Osteoblast (primary cell): Measurements from ENCODE around the gene PRTFDC1. TPM values are rescaled to one million over a fixed set of nuclear protein-coding genes. Genes with fewer than 3 reads are reported as not detected.

Experiments
- DNase-seq: peaks from one replicate; pipeline ENCODE4 v3.0.0; 2011; ENCODE audit warnings: low spot score, mixed read lengths; ENCODE audit not compliant: insufficient read length; ENCODE audit errors: missing footprints
- H2AFZ ChIP-seq: 2 replicates; pipeline ENCODE4 v1.6.0; 2011; ENCODE audit warnings: mild to moderate bottlenecking, low read length
- H3K27ac ChIP-seq: 2 replicates; pipeline ENCODE4 v1.5.1; 2011; ENCODE audit warnings: mild to moderate bottlenecking, low read depth, low read length, moderate library complexity
- H3K27me3 ChIP-seq: 2 replicates; pipeline ENCODE4 v1.6.0; 2012; ENCODE audit warnings: mild to moderate bottlenecking, control low read depth, inconsistent platforms, low read length, moderate library complexity; ENCODE audit not compliant: insufficient read depth
- H3K36me3 ChIP-seq: 2 replicates; pipeline ENCODE4 v1.5.1; 2011; ENCODE audit warnings: mild to moderate bottlenecking, low read length, control low read depth, moderate library complexity; ENCODE audit not compliant: insufficient read depth
- H3K4me1 ChIP-seq: 2 replicates; pipeline ENCODE4 v1.5.1; 2011; ENCODE audit warnings: mild to moderate bottlenecking, low read length, control low read depth, moderate library complexity; ENCODE audit not compliant: insufficient read depth
- H3K4me2 ChIP-seq: 2 replicates; pipeline ENCODE4 v1.6.0; 2011; ENCODE audit warnings: mild to moderate bottlenecking, low read length; ENCODE audit not compliant: insufficient read depth
- H3K4me3 ChIP-seq: fragments of 200-600 bp; sonication (generic); 3 replicates; pipeline ENCODE4 v1.5.1; 2012; ENCODE audit warnings: mild to moderate bottlenecking, low read length, inconsistent platforms; ENCODE audit not compliant: insufficient read depth
- H3K79me2 ChIP-seq: 2 replicates; pipeline ENCODE4 v1.6.0; 2012; ENCODE audit warnings: mild to moderate bottlenecking, low read length, control low read depth, inconsistent platforms; ENCODE audit not compliant: insufficient read depth
- H3K9me3 ChIP-seq: 2 replicates; pipeline ENCODE4 v1.5.1; 2011; ENCODE audit warnings: low read depth, low read length, control low read depth
- H4K20me1 ChIP-seq: 2 replicates; pipeline ENCODE4 v1.6.0; 2012; ENCODE audit warnings: mild to moderate bottlenecking, low read length, control low read depth; ENCODE audit not compliant: insufficient read depth
- total RNA-seq: library from RNA; depleted of rRNA; stranded (reverse); fragments of >200 nt; gene quantifications from 2 replicates; pipeline ENCODE4 v1.2.3, GENCODE V29; 2012
- TF ChIP-seq, protein P1 (sequence below): IDR thresholded peaks from 2 replicates; pipeline ENCODE4 v1.5.1; 2011; ENCODE audit warnings: mild to moderate bottlenecking, low read depth, low read length, moderate library complexity; ENCODE audit errors: extremely low read depth

Gene PRTFDC1
- total RNA-seq, 1 donor, result 5.1 TPM

DNA sequence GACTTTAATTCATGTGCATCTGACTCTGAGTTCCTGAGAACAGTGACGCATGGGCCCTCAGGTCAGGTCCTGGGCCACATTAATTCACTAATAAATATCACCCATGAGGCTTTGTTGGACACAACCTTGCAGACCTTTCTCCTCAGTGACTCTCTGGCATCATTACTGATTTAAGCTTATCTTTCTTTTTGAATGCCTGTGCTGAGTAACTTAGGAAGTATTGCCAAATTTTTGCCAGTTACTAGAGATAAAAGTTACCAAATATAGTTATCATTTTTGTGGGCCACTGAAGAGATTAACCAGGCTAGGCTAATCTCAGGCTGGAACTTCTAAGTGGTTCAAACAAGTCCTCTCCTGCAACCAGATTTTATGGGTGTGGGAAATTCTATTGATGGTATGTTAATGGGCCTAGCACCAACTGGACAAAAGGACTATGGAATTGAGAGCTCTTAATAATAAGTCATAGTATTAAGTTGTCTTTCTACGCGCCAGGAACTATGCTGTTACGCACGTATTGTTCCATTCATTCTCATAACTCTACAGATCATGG lies 28.8 kb upstream of the PRTFDC1 start:
- Histone ChIP-seq H3K79me2 (no peaks in the 10 kb centered on the region), H3K27me3 (no peaks in the 10 kb centered on the region), H3K4me1 (peaks cover 3% of the 10 kb centered on the region), H4K20me1 (no peaks in the 10 kb centered on the region), H3K9me3 (no peaks in the 10 kb centered on the region), H3K4me2 (no peak overlapping the region), H2AFZ (no peak overlapping the region), H3K27ac (no peak overlapping the region), H3K36me3 (no peaks in the 10 kb centered on the region), H3K4me3 (no peak overlapping the region)
- DNase-seq, result no peak
- TF ChIP-seq, protein P1, sequence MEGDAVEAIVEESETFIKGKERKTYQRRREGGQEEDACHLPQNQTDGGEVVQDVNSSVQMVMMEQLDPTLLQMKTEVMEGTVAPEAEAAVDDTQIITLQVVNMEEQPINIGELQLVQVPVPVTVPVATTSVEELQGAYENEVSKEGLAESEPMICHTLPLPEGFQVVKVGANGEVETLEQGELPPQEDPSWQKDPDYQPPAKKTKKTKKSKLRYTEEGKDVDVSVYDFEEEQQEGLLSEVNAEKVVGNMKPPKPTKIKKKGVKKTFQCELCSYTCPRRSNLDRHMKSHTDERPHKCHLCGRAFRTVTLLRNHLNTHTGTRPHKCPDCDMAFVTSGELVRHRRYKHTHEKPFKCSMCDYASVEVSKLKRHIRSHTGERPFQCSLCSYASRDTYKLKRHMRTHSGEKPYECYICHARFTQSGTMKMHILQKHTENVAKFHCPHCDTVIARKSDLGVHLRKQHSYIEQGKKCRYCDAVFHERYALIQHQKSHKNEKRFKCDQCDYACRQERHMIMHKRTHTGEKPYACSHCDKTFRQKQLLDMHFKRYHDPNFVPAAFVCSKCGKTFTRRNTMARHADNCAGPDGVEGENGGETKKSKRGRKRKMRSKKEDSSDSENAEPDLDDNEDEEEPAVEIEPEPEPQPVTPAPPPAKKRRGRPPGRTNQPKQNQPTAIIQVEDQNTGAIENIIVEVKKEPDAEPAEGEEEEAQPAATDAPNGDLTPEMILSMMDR, result no peak

- no peak overlapping the region for H3K4me2 ChIP-seq
- no peaks in the 10 kb centered on the region for H3K79me2 ChIP-seq
- H4K20me1 ChIP-seq, result no peaks in the 10 kb centered on the region
- H3K9me3 ChIP-seq, result no peaks in the 10 kb centered on the region
- no peak overlapping the region for H2AFZ ChIP-seq
- no peak overlapping the region for H3K27ac ChIP-seq
- DNase-seq, result no peak
- H3K36me3 ChIP-seq, result no peaks in the 10 kb centered on the region
- TF ChIP-seq, protein P1, result no peak
- no peak overlapping the region for H3K4me3 ChIP-seq
- H3K27me3 ChIP-seq, result no peaks in the 10 kb centered on the region
- peaks cover 10% of the 10 kb centered on the region for H3K4me1 ChIP-seq
Measured at GRCh38 chr10:24979685-24980084, 27.3 kb upstream of the PRTFDC1 start.

DNA sequence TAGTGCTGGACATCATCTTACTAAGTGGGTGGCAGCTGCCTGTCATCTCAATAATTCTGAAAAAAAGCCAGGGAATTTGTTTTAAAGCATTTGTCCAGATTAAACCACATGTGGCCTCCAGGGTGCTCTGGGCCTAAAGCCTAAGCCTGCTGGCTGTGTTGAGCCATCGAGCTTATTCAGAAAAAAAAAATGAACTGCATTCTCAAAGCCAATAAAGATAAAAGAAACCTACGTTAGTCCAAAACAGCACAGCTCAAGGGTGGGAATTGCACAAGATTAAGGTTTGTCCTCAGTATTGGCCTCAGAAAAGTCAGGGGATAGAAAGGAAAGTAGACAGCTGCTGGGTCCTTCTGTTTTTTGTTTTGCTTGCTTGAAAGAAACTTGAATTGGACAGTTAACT lies 22.6 kb upstream of the PRTFDC1 start:
- no peak overlapping the region for H3K4me3 ChIP-seq
- H3K27me3 ChIP-seq, result no peaks in the 10 kb centered on the region
- no peaks in the 10 kb centered on the region for H3K9me3 ChIP-seq
- H4K20me1 ChIP-seq, result no peaks in the 10 kb centered on the region
- DNase-seq, result no peak
- peak overlapping the region; percentile 72 for H3K27ac ChIP-seq
- peak overlapping the region; percentile 51 for H3K4me2 ChIP-seq
- H3K79me2 ChIP-seq, result no peaks in the 10 kb centered on the region
- no peaks in the 10 kb centered on the region for H3K36me3 ChIP-seq
- peaks cover 17% of the 10 kb centered on the region for H3K4me1 ChIP-seq
- TF ChIP-seq, protein P1, result peak; percentile 35
- H2AFZ ChIP-seq, result peak overlapping the region; percentile 38

- H4K20me1 ChIP-seq, result no peaks in the 10 kb centered on the region
- TF ChIP-seq, protein P1, result no peak
- no peak overlapping the region for H3K4me3 ChIP-seq
- H2AFZ ChIP-seq, result peak overlapping the region; percentile 30
- no peaks in the 10 kb centered on the region for H3K9me3 ChIP-seq
- no peaks in the 10 kb centered on the region for H3K36me3 ChIP-seq
- no peak overlapping the region for H3K4me2 ChIP-seq
- DNase-seq, result no peak
- peaks cover 24% of the 10 kb centered on the region for H3K4me1 ChIP-seq
- H3K79me2 ChIP-seq, result no peaks in the 10 kb centered on the region
- H3K27me3 ChIP-seq, result no peaks in the 10 kb centered on the region
- H3K27ac ChIP-seq, result no peak overlapping the region
Measured at GRCh38 chr10:24973163-24973562, 20.8 kb upstream of the PRTFDC1 start.
